LNCAP (cell line): Measurements from ENCODE around the gene CEP57.

ENCODE experiments used
- CTCF ChIP-seq: fragments of 450-650 bp; IDR thresholded peaks from 2 replicates; pipeline ENCODE4 v1.5.1; 2017; ENCODE audit warnings: mild to moderate bottlenecking

The CEP57 gene

GRCh38 chr11:95790123-95790932 is at the start of gene CEP57:
Gene CEP57 (plus strand): TSS chr11:95790498. CDS start chr11:95790699, 201 bp downstream.
- TF ChIP-seq CTCF: no peak

GRCh38 chr11:95750101-95750500 is 40.2 kb upstream of the CEP57 start:
- no peak for TF ChIP-seq CTCF

GRCh38 chr11:95751515-95751914 is 38.8 kb upstream of the CEP57 start:
- no peak for TF ChIP-seq CTCF

GRCh38 chr11:95760941-95761340 is 29.4 kb upstream of the CEP57 start:
- no peak for TF ChIP-seq CTCF

- TF ChIP-seq CTCF: no peak
These were observed 27.8 kb upstream of the CEP57 start for GRCh38 chr11:95762534-95762933.

- peak; percentile 65 for TF ChIP-seq CTCF
These were observed 25.9 kb upstream of the CEP57 start for GRCh38 chr11:95764267-95764898.

- no peak for TF ChIP-seq CTCF
These were observed 23.6 kb upstream of the CEP57 start for GRCh38 chr11:95766701-95767100.
